ENCODE results near the gene TCEA3.
"Not testable (repeated sequence)": the region's sequence is repeated elsewhere in the genome, so short reads cannot be mapped to it uniquely, and the experiment has no call there.

The TCEA3 gene

GRCh38 chr1:23376890-23377811 is 47.4 kb downstream of the TCEA3 start:
- no peak for TF ChIP-seq CTCF (IDR thresholded peaks at IDR 0.05; ENCODE audit: low read depth, low read length, missing control alignments)
- in situ Hi-C loops (cut with HindIII; ENCODE audit: low sequenced_read_pairs), result no loop called here
- peak; percentile 79 for DNase-seq (ENCODE audit: low read depth)
- no peak overlapping the region for H3K4me3 ChIP-seq (ENCODE audit: low read depth, low read length)

GRCh38 chr1:23374079-23374735 is 50.3 kb downstream of the TCEA3 start:
- DNase-seq (ENCODE audit: low read depth); H3K4me3 ChIP-seq (ENCODE audit: low read depth, low read length); in situ Hi-C loops (cut with HindIII; ENCODE audit: low sequenced_read_pairs): not testable (repeated sequence)

GRCh38 chr1:23371987-23372880 is 52.3 kb downstream of the TCEA3 start:
- no peak for TF ChIP-seq CTCF (IDR thresholded peaks at IDR 0.05; ENCODE audit: low read depth, low read length, missing control alignments)
- DNase-seq (ENCODE audit: low read depth), result no peak
- in situ Hi-C loops (cut with HindIII; ENCODE audit: low sequenced_read_pairs), result no loop called here
- H3K4me3 ChIP-seq (ENCODE audit: low read depth, low read length), result no peak overlapping the region

- peak overlapping the region; percentile 87 for H3K4me3 ChIP-seq (ENCODE audit: low read depth, low read length)
- in situ Hi-C loops (cut with HindIII; ENCODE audit: low sequenced_read_pairs), result no loop called here
- DNase-seq (ENCODE audit: low read depth), result no peak
- TF ChIP-seq CTCF (IDR thresholded peaks at IDR 0.05; ENCODE audit: low read depth, low read length, missing control alignments), result no peak
These were observed 53.6 kb downstream of the TCEA3 start for GRCh38 chr1:23370709-23371584.

GRCh38 chr1:23370330-23370708 is 54.2 kb downstream of the TCEA3 start:
- no peak for DNase-seq (ENCODE audit: low read depth)
- peak overlapping the region; percentile 87 for H3K4me3 ChIP-seq (ENCODE audit: low read depth, low read length)
- TF ChIP-seq CTCF (IDR thresholded peaks at IDR 0.05; ENCODE audit: low read depth, low read length, missing control alignments), result no peak
- in situ Hi-C loops (cut with HindIII; ENCODE audit: low sequenced_read_pairs), result no loop called here

- H3K4me3 ChIP-seq (ENCODE audit: low read depth, low read length), result peak within 1 kb of the TSS; percentile 87
- no peak for TF ChIP-seq CTCF (IDR thresholded peaks at IDR 0.05; ENCODE audit: low read depth, low read length, missing control alignments)
- DNase-seq (ENCODE audit: low read depth), result peak; percentile 85
- in situ Hi-C loops (cut with HindIII; ENCODE audit: low sequenced_read_pairs), result no loop called here
These were observed 55.1 kb downstream of the TCEA3 start, which contains the start of gene ZNF436 for GRCh38 chr1:23369335-23370013. Gene ZNF436 (minus strand): TSS chr1:23369836. CDS start chr1:23368005, 1,831 bp downstream.

Data from astrocyte of the cerebellum (primary cell).